Sigmoid colon (tissue), 4 donors: ENCODE data around the gene MED29.

ENCODE experiments used
- POLR2A ChIP-seq, 2 donors: fragments of 450-650 bp; IDR thresholded peaks; one replicate each; pipeline ENCODE4 v1.6.1; 2016; ENCODE audit warnings: antibody characterized with exemption in 2 of 2, mild to moderate bottlenecking in 2 of 2, moderate library complexity in 2 of 2
- POLR2AphosphoS5 ChIP-seq, 4 donors: sonication (generic); formaldehyde crosslinking; IDR thresholded peaks; one replicate each; pipeline ENCODE4 v1.6.1; 2017; ENCODE audit warnings: antibody characterized with exemption in 4 of 4
- TF ChIP-seq, protein P1 (sequence below), 4 experiments: fragments of 450-650 bp in 3 of 4; fragments of 200-600 bp in 1 of 4; IDR thresholded peaks; one replicate each; pipeline ENCODE4 v1.5.1; 2016 to 2019; ENCODE audit warnings: antibody characterized with exemption in 4 of 4, mild to moderate bottlenecking in 3 of 4, moderate library complexity in 2 of 4

DNA sequence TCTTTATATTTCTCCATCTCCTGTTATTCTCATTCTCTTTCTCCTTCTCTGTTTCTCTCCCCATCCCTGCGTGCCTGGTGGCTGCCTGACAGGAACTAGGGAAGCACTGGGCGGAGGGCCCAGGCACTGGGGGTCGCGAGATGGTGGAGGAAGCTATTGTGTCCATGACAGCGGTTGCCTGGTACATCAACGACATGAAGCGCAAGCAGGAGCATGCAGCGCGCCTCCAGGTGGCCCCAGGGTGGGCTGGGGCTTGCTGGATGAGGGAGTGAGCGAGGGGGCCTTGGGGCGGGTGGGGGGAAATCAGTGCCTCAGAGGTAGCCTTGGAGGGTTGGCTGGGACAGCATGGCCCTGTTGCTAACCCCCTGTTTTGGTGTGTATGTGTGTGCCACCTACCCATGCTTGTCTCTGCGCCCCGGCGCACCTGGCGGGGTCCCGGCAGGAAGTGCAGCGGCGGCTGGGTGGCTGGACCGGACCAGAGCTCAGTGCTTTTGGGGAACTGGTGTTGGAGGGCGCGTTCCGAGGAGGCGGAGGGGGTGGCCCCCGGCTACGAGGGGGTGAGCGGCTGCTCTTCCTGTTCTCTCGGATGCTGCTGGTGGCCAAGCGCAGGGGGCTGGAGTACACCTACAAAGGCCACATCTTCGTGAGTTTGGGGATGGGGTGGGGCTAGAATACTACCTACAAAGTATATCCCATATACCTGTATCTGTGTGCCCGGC lies 26.4 kb downstream of the MED29 start:
- TF ChIP-seq POLR2A (IDR thresholded peaks at IDR 0.05) (no peak), POLR2AphosphoS5 (IDR thresholded peaks at IDR 0.05) (no peak)
- TF ChIP-seq, protein P1, sequence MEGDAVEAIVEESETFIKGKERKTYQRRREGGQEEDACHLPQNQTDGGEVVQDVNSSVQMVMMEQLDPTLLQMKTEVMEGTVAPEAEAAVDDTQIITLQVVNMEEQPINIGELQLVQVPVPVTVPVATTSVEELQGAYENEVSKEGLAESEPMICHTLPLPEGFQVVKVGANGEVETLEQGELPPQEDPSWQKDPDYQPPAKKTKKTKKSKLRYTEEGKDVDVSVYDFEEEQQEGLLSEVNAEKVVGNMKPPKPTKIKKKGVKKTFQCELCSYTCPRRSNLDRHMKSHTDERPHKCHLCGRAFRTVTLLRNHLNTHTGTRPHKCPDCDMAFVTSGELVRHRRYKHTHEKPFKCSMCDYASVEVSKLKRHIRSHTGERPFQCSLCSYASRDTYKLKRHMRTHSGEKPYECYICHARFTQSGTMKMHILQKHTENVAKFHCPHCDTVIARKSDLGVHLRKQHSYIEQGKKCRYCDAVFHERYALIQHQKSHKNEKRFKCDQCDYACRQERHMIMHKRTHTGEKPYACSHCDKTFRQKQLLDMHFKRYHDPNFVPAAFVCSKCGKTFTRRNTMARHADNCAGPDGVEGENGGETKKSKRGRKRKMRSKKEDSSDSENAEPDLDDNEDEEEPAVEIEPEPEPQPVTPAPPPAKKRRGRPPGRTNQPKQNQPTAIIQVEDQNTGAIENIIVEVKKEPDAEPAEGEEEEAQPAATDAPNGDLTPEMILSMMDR (IDR thresholded peaks at IDR 0.05) = no peak
